ENCODE measurements around the gene TNFAIP3. TPM values are rescaled to one million over a fixed set of nuclear protein-coding genes. Genes with fewer than 3 reads are reported as not detected.

The TNFAIP3 gene
- total and polyA plus RNA-seq, 2 of the 4 experiments (the other 2 are of a cell fraction) = 5.0 to 14.2 TPM

GRCh38 chr6:137839076-137839475 lies 28.0 kb upstream of the TNFAIP3 start:
- no peak overlapping the region for H2AK9ac ChIP-seq (replicated peaks; ENCODE audit: low read depth, low read length, poor library complexity)
- no peak overlapping the region for H3K23ac ChIP-seq (ENCODE audit: low read depth, low read length)
- H2BK20ac ChIP-seq (ENCODE audit: low read depth, low read length) = no peak overlapping the region
- no peak overlapping the region for H3K4me2 ChIP-seq (ENCODE audit: low read depth, low read length)
- H3K56ac ChIP-seq (ENCODE audit: extremely low read depth, insufficient read depth, low read length) = no peak overlapping the region
- no peak overlapping the region for H3K18ac ChIP-seq (ENCODE audit: low read depth, low read length)
- no peak overlapping the region for H2AK5ac ChIP-seq (ENCODE audit: low read depth, low read length)
- no peaks in the 10 kb centered on the region for H3K27me3 ChIP-seq (ENCODE audit: control insufficient read depth, insufficient read depth, low read length)
- no peak overlapping the region for H3K14ac ChIP-seq (replicated peaks; ENCODE audit: low read depth, low read length)
- no peak overlapping the region for H3K4ac ChIP-seq (ENCODE audit: low read depth, low read length)
- H4K91ac ChIP-seq (ENCODE audit: insufficient read depth, low read depth, low read length) = no peak overlapping the region
- TF ChIP-seq RFX5 (IDR thresholded peaks at IDR 0.05; ENCODE audit: low read depth, low read length) = no peak
- TF ChIP-seq CHD1 (IDR thresholded peaks at IDR 0.05; ENCODE audit: low read depth, low read length) = no peak
- TF ChIP-seq USF2 (IDR thresholded peaks at IDR 0.05; ENCODE audit: low read depth, low read length) = no peak
- TF ChIP-seq MAFK (IDR thresholded peaks at IDR 0.05; ENCODE audit: low read depth, low read length) = no peak
- TF ChIP-seq FOS (IDR thresholded peaks at IDR 0.05; ENCODE audit: low read depth, low read length) = no peak
- TF ChIP-seq RAD21 (IDR thresholded peaks at IDR 0.05; ENCODE audit: low read length) = no peak
- no peak for TF ChIP-seq NFE2L2 (IDR thresholded peaks at IDR 0.05; ENCODE audit: low read depth, low read length)
- no peak for TF ChIP-seq MXI1 (IDR thresholded peaks at IDR 0.05; ENCODE audit: borderline replicate concordance, low read depth, low read length)
- no CpG with 5 or more reads among the region's 2 CpGs for WGBS, 2 experiments (ENCODE audit: extremely low coverage in 2 of 2, insufficient read length in 1 of 2)
- intact Hi-C loops (cut with micrococcal nuclease) = no loop called here
- no peak overlapping the region for H2BK5ac ChIP-seq (ENCODE audit: low read depth, low read length, poor library complexity, severe bottlenecking)
- ATAC-seq (ENCODE audit: low read depth) = no peak
- in situ Hi-C loops (cut with MboI; ENCODE audit: low sequenced_read_pairs) = loop anchor here (25.0 kb wide), 1 partner anchor 573 kb away; the partner anchor contains the start of gene HEBP2
- no peak overlapping the region for H3K27ac ChIP-seq (ENCODE audit: insufficient read depth, low read length)
- no peaks in the 10 kb centered on the region; the same call in 1 of the 2 replicates for H3K9me3 ChIP-seq (ENCODE audit: control insufficient read depth, insufficient read depth, low read length)
- no peak overlapping the region for H4K5ac ChIP-seq (ENCODE audit: low read depth, low read length)
- ChIA-PET CTCF (no interaction called here), POLR2A (ENCODE audit: unreplicated experiment) (no interaction called here)
- H3K9ac ChIP-seq (ENCODE audit: low read depth, low read length) = no peak overlapping the region
- no peak overlapping the region for H2AFZ ChIP-seq (replicated peaks; ENCODE audit: low read length, poor library complexity)
- no peak for DNase-seq
- H4K20me1 ChIP-seq (ENCODE audit: insufficient read depth, low read length) = no peaks in the 10 kb centered on the region
- H3K9me1 ChIP-seq (ENCODE audit: insufficient read depth, low read length) = no peaks in the 10 kb centered on the region
- no peaks in the 10 kb centered on the region for H3K79me1 ChIP-seq (ENCODE audit: low read depth in 1 of 2, low read length in 2 of 2)
- no TSS peak for BruUV-seq (replicated peaks)
- no peak overlapping the region for H3K4me3 ChIP-seq (ENCODE audit: insufficient read depth, low read depth, low read length)
- no peaks in the 10 kb centered on the region for H3K36me3 ChIP-seq (ENCODE audit: control insufficient read depth, insufficient read depth, low read length)
- no peak overlapping the region for H4K8ac ChIP-seq (ENCODE audit: low read depth in 2 of 2, low read length in 2 of 2)
- H3K4me1 ChIP-seq (ENCODE audit: control insufficient read depth, insufficient read depth, low read length) = no peaks in the 10 kb centered on the region
- H2BK15ac ChIP-seq (ENCODE audit: low read depth, low read length) = no peak overlapping the region
- no peak overlapping the region for H2BK120ac ChIP-seq (ENCODE audit: low read depth, low read length)
- dilution Hi-C loops (cut with HindIII; ENCODE audit: low sequenced_read_pairs, unreplicated experiment) = no loop called here
